Measurements from ENCODE around the gene DRGX. TPM values are rescaled to one million over a fixed set of nuclear protein-coding genes. Genes with fewer than 3 reads are reported as not detected.

DRGX gene
- polyA plus RNA-seq, 1 donor from 2014 or later, result not detected

GRCh38 chr10:49318755-49319154, 77.1 kb downstream of the DRGX start:
- H3K27ac ChIP-seq (ENCODE audit: low read length), result no peak overlapping the region
- TF ChIP-seq EP300 (conservative IDR thresholded peaks at IDR 0.05; ENCODE audit: poor library complexity, severe bottlenecking) (no peak), SMC3 (conservative IDR thresholded peaks at IDR 0.05; ENCODE audit: poor library complexity) (no peak), EZH2 (IDR thresholded peaks at IDR 0.05; ENCODE audit: borderline replicate concordance, insufficient read depth, low read length, poor library complexity, severe bottlenecking) (no peak), REST (IDR thresholded peaks at IDR 0.05; ENCODE audit: borderline replicate concordance) (no peak), POLR2AphosphoS5 (IDR thresholded peaks at IDR 0.05) (no peak), MXI1 (conservative IDR thresholded peaks at IDR 0.05; ENCODE audit: poor library complexity, severe bottlenecking) (no peak), TAF1 (IDR thresholded peaks at IDR 0.05; ENCODE audit: low read depth) (no peak), RAD21 (conservative IDR thresholded peaks at IDR 0.05) (no peak), CTCF (IDR thresholded peaks at IDR 0.05; ENCODE audit: poor library complexity, severe bottlenecking) (no peak)
- H3K9me3 ChIP-seq (ENCODE audit: low read length), result no peaks in the 10 kb centered on the region
- H3K36me3 ChIP-seq (ENCODE audit: insufficient read depth, low read length), result no peaks in the 10 kb centered on the region
- no peaks in the 10 kb centered on the region for H3K79me2 ChIP-seq (replicated peaks; ENCODE audit: insufficient read depth, low read length)
- H3F3A ChIP-seq (ENCODE audit: insufficient read depth, low read length, poor library complexity, severe bottlenecking), result no peaks in the 10 kb centered on the region
- H3K9ac ChIP-seq (ENCODE audit: low read length), result no peak overlapping the region
- no peak overlapping the region for H3K4me2 ChIP-seq (ENCODE audit: low read length)
- H4K20me1 ChIP-seq (ENCODE audit: insufficient read depth), result no peaks in the 10 kb centered on the region
- H2AFZ ChIP-seq (ENCODE audit: low read depth, low read length), result no peak overlapping the region
- H3K27me3 ChIP-seq (ENCODE audit: insufficient read depth, low read depth, low read length), result no peaks in the 10 kb centered on the region
- H3K4me3 ChIP-seq (ENCODE audit: low read length), result no peak overlapping the region
- H3K9me2 ChIP-seq (ENCODE audit: insufficient read depth, low read length), result no peaks in the 10 kb centered on the region

- no peaks in the 10 kb centered on the region for H3K27me3 ChIP-seq (ENCODE audit: insufficient read depth, low read depth, low read length)
- H3K4me2 ChIP-seq (ENCODE audit: low read length), result no peak overlapping the region
- H3K9me2 ChIP-seq (ENCODE audit: insufficient read depth, low read length), result no peaks in the 10 kb centered on the region
- H3F3A ChIP-seq (ENCODE audit: insufficient read depth, low read length, poor library complexity, severe bottlenecking), result no peaks in the 10 kb centered on the region
- H3K79me2 ChIP-seq (replicated peaks; ENCODE audit: insufficient read depth, low read length), result no peaks in the 10 kb centered on the region
- H3K9me3 ChIP-seq (ENCODE audit: low read length), result no peaks in the 10 kb centered on the region
- H3K9ac ChIP-seq (ENCODE audit: low read length), result no peak overlapping the region
- no peaks in the 10 kb centered on the region for H3K36me3 ChIP-seq (ENCODE audit: insufficient read depth, low read length)
- no peak overlapping the region for H3K4me3 ChIP-seq (ENCODE audit: low read length)
- H3K27ac ChIP-seq (ENCODE audit: low read length), result no peak overlapping the region
- TF ChIP-seq MXI1 (conservative IDR thresholded peaks at IDR 0.05; ENCODE audit: poor library complexity, severe bottlenecking) (no peak), EZH2 (IDR thresholded peaks at IDR 0.05; ENCODE audit: borderline replicate concordance, insufficient read depth, low read length, poor library complexity, severe bottlenecking) (no peak), CTCF (IDR thresholded peaks at IDR 0.05; ENCODE audit: poor library complexity, severe bottlenecking) (no peak), EP300 (conservative IDR thresholded peaks at IDR 0.05; ENCODE audit: poor library complexity, severe bottlenecking) (no peak), TAF1 (IDR thresholded peaks at IDR 0.05; ENCODE audit: low read depth) (no peak), SMC3 (conservative IDR thresholded peaks at IDR 0.05; ENCODE audit: poor library complexity) (no peak), POLR2AphosphoS5 (IDR thresholded peaks at IDR 0.05) (no peak), REST (IDR thresholded peaks at IDR 0.05; ENCODE audit: borderline replicate concordance) (no peak)
- H4K20me1 ChIP-seq (ENCODE audit: insufficient read depth), result no peaks in the 10 kb centered on the region
- H2AFZ ChIP-seq (ENCODE audit: low read depth, low read length), result no peak overlapping the region
Measured at GRCh38 chr10:49318028-49318427, 77.9 kb downstream of the DRGX start.
